HG03135 (cell line): ENCODE data around the gene GPATCH3.

ENCODE experiments used
- ATAC-seq: cut with Tn5 transposase; IDR thresholded peaks from one replicate; pipeline ENCODE4 v1.9.1; 2021; ENCODE audit warnings: mild to moderate bottlenecking, moderate library complexity; ENCODE audit not compliant: unreplicated experiment

The GPATCH3 gene

DNA sequence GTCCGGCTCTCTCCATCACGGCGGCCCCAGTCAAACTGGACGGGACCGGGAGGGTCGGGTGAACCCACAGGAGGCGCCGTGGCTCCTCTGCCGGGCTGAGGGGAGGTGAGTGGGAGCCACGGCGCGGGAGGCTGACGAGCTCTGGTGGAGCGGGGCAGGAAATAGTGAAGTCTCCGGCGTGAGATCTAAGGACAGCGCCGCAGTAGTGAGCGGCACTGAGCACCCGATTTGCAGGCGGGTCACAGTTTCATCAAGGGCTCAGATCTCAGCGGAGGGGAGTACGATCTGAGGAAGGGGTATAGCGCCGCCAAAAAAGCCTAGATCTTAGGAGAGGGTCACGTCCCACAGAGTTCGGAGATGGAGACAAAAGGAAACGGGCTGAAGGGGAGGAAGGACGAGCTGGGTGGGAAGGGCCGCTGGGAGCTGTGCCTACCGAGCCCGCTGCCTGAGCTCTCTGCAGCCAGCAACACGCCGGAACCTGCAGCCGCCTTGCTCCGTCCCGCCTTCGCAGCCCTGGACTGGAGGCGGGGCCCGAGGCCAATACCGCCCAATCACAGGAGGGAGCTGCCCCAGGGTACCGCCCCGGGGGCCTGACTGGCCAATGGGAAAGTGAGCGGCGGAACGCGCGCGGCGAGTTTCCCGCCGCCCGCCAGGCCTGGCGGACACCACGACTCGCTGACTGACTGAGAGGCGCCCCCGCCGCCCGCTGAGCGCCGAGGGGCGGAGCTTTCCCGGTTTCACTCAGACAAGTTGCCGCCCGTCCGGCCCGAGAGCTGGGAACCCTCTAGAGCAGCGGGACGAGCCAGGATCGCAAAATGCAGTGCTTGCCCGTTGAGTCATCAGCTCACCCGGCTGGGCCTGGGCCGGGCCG lies 35.4 kb downstream of the GPATCH3 start:
- ATAC-seq = peak; percentile 93

DNA sequence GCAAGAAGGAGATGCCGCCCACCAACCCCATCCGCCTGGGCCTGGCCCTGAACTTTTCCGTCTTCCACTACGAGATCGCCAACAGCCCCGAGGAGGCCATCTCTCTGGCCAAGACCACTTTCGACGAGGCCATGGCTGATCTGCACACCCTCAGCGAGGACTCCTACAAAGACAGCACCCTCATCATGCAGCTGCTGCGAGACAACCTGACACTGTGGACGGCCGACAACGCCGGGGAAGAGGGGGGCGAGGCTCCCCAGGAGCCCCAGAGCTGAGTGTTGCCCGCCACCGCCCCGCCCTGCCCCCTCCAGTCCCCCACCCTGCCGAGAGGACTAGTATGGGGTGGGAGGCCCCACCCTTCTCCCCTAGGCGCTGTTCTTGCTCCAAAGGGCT lies 36.6 kb downstream of the GPATCH3 start:
- ATAC-seq = no peak

DNA sequence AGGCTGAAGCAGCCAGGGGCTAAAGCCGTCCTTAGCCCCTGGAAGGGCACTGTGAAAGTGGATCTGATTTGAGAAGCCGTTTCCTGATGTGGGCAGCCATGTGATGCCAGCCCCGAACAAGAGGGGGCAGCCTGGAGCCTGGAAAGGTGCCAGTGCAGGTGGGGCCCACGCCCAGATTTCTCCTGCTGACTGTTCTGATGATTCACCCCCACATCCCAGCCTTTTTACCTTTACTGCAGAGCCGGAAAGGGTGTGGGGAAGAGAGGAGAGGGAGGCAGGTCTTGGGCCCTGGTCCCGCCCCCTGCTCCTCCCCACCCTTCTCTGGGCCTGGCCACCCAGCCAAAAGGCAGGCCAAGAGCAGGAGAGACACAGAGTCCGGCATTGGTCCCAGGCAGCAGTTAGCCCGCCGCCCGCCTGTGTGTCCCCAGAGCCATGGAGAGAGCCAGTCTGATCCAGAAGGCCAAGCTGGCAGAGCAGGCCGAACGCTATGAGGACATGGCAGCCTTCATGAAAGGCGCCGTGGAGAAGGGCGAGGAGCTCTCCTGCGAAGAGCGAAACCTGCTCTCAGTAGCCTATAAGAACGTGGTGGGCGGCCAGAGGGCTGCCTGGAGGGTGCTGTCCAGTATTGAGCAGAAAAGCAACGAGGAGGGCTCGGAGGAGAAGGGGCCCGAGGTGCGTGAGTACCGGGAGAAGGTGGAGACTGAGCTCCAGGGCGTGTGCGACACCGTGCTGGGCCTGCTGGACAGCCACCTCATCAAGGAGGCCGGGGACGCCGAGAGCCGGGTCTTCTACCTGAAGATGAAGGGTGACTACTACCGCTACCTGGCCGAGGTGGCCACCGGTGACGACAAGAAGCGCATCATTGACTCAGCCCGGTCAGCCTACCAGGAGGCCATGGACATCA lies 37.2 kb downstream of the GPATCH3 start, which contains the start of gene SFN:
TSS of gene SFN (plus strand) at position 369 of the 904 bp plus-strand sequence. CDS start at position 433, 64 bp downstream.
- no peak for ATAC-seq

DNA sequence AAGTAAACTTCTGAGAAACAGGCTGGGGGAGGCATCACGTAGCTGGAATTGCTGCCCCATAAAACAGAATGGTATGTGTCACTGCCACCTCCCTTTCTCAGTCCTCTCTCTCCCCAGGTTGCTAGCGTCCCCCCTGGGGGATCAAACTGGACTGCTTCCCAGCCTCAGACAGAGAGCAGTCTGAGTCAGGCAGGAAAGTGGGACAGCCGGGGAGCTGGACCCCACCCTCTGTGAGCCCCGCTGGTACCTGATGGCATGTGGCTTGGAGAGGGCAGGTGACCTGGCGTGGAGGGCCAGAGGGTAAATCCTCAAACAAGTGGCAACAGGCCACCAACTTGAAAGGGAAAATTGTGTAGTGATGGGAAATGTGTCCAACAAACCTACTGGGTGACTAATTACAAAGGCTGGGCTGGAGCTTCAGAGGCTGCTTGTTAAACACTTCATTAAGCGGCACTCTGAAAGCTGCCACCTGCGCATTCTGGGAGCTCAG lies 38.3 kb downstream of the GPATCH3 start:
- ATAC-seq = no peak

DNA sequence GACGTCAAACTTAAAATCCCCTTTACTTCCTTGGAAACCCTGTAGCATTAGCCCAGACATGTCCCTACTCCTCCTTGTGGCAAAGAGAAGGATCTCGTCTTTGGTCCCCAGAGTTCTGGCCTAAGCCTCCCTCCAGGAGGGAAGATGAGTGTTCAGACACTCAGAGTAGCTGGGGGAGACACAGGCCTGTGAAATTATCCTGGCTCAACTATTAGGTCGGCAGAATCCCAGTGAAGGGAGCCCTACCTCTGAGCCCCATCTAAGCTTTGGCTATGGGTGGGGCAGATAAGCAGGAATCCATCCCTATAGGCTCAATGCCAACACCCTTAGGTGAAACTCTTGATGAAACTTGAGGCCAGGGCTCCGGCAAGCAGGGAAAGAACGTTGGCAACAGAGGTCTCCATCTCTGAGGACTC lies 39.0 kb downstream of the GPATCH3 start:
- ATAC-seq = no peak

DNA sequence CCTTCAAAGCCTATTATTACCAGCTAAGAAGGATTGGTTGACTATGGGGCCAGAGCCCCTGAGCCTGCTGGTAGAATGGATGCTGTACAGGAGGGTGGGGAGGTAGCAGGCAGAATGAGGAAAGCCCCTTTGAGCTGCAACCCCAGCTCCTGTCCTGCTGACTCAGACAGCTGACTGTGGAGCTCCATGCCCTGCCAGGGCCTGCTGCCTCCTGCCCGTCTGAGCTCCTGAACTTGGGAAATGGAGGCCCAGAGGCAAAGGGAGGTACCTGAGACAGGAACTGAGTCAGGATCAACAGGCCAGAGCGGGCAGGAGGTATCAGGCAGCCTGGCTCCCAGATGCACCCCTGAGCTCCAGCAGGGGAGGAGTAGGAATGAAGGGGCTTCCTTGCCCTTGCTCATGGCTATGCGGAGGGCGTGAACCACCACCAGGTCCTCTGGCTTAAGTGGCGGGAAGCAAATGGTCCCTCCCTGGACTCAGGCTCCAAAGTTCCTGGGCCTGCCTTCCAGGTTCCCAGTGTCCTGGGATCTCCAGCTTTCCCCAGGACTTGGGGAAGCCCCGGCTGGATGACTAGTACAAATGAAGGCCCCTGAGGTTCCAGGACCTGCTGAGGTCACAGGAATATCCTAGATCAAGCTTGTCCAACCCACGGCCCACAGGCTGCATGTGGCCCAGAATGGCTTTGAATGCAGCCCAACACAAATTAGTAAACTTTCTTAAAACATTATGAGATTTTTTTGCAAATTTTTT lies 41.2 kb downstream of the GPATCH3 start:
- no peak for ATAC-seq

DNA sequence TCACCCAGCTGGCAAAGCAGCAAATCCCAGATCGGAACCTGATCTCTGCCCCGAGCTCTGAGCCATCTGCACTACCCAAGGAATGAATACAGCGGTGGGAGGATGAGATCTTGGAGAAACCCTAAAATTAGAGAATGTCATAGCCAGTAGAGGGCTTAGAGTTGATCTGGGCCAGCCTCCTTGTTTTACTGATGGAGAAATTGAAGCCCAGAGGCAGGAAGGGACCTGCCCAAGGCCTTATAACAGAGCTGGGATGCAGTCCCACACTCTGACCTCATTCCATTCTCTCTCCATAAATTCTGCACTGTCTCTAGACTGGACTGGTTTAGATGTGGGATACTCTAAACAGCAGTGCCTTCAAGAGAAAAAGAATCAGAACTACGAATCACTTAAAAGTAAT lies 42.1 kb downstream of the GPATCH3 start:
- no peak for ATAC-seq

DNA sequence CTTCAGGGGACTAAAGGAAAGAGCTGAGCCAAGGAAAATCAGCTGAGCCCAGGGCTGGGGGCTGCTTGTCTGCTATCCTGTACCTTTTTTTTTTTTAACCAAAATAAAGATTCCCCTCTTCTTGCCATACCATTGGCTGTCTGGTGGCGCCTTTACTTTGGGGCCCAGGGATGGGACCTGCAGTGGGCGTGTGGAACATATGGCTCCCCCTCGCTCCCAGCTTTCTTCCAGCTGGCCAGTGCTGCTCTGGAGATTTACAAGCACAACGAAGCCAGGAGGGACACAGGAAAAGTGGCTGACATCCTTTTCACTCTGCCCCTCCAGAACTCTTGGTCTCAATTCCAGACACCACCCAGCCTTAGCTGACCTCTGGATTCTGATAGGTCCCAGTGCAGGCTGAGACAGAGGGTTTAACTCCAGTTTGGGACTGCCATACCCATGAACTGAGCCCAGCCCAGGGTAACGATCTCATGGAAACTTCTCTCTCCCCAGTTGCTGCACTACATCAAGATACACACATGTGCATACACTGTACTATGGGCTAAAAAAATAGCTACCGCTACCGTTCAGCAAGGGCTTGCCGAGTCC lies 42.7 kb downstream of the GPATCH3 start:
- ATAC-seq = no peak

DNA sequence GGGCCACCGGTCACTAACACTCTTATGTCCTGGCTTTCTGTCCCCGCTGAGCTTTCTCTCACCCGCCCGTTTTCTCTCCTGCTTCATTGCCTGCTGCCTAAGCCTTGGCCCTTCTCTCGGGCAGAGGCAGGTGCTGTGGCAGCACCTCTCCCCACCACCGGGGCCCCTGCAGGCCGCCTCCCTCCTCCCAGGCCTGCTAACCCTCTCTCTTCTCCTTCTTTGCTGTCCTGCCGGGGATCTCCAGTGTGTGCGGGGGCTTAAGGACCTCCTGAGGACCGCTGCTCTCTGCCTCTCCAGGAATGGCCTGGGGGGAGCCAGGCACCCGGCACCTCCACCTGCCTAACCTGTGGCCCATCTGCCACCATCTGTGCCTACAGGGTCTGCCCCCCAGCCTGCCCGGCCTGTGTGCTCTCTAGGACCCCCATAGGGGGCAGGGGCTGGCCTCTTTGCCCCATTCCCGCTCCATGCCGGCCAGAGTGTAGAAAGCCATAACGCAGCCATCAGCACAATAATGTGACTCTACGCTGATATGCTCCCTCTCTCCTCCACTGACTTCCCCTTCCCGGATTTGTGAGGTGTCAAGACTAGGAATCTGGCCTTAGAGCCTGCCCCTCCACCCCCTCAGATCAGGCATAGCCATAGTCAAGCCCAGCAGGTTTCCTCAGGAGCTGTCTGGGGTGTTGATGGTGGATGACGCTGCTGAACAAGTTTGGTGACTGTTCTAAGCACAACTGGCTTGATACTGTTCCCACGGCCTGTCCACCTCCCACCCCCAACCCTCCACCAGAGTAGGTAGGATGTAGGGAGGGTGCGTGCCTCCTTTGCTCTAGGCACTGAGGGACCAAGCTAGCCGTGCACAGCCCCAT lies 43.4 kb downstream of the GPATCH3 start:
- ATAC-seq = no peak

DNA sequence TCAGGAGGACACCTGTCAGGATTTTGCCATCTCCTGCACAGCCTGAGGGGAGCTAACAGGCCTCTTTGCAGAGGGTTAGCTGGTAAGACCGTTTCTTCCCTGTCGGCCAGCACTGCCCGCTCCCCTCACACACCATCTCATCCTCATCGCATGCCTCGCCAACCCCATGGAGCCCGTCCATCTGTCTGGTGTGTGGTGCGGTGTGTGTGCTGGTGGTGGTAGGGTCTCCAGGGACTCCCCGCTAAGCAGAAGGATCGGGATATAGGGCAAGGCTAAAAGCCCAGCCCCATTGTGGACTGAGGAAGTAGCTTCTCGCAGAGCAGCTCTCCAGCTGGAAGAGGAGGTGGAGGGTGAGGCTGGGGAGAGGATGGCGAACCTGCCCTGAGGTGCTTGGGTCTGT lies 44.1 kb downstream of the GPATCH3 start:
- ATAC-seq = no peak

DNA sequence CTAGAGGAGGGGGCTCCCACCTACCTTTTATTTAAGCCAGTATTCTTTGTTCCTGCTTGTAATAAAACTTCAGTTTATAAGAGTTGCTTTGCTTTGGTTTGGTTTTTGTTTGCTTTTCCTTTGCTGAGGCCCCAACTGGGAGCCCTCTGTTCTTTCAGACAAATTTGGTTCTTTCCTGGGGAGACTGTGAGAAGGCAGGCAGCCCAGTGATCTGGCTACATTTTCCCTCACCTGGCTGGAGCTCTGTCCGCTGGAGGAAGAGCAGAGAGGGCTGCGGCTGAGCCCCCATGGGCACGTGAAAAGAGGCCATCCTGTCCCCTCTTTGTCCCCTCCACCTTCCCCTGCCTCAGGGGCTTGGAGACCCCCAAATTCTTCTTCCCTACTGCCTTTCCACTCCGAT lies 44.6 kb downstream of the GPATCH3 start:
- no peak for ATAC-seq

DNA sequence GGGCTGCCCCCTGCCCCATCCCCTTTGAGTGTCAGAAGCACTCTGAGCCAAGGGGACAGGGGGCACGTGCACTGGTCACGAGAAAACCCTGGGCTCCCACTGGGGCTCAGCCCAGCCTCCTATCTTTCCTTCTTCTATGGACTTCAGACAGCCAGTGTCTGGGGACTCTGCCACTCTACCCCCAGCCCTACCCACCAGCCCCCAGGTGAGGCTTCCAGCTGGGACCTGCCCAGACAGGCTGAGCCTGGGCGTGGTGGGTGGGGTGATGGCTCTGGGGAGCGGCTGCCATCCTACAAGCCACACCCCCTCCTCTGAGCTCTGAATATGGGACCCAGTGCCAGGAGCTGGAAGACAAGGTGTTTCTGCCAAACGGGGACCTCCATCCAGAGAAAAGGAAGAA lies 45.4 kb downstream of the GPATCH3 start:
- no peak for ATAC-seq

DNA sequence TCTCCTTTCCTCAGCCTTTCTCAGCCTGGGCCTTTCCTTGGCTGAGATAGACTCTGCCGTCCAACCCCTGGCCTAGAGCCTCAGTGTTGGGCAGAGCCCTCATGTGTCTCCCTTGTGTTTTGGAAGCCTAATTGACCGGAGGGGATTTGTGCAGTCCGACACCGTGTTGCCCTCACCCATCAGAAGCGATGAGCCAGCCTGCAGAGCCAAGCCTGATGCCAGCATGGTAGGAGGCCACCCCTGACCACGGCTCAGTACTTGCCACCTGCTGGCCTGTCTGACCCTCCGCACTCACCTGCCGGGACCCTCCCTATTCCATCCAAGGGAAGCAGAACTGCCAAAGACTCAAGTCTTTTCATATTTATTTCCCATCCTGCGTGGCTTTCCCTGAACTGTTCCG lies 46.7 kb downstream of the GPATCH3 start:
- no peak for ATAC-seq

DNA sequence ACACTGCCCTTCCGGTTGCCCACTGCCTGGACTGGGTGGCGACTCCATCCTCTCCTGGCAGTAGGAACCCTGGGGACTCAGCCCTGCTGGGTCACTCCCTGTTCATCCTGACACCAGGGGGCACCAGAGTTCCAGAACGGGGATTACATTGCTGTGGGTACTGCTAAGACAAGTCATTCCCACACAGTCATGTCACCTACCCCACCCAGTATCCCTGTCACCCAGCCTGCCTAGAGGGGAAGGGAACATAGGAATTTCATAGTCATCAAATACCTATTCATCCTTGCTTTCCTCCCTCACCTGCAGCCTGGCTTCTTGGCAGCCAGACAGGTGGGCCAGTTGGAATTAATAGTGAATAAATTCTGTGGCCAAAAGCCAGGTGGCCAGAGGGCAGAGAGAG lies 47.1 kb downstream of the GPATCH3 start:
- ATAC-seq = no peak

DNA sequence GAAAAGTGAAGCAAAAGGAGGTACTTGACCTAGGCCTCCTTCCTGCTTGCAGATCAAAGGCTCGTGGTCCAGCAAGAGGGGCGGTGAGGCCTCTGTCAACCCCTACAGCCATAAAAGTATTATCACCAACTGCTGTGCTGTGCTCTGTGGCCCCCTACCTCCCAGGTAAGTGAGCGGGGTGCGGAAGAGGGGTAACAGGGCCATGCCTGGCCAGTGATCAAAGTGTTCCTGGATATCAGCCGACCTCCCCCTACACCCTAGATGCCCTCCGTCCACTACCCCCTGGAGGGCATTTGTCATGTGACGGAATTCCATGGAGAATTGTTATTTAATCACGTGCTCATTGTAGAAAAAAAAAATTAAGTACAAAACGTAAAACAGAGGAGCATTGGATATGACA lies 47.6 kb downstream of the GPATCH3 start:
- ATAC-seq = no peak

DNA sequence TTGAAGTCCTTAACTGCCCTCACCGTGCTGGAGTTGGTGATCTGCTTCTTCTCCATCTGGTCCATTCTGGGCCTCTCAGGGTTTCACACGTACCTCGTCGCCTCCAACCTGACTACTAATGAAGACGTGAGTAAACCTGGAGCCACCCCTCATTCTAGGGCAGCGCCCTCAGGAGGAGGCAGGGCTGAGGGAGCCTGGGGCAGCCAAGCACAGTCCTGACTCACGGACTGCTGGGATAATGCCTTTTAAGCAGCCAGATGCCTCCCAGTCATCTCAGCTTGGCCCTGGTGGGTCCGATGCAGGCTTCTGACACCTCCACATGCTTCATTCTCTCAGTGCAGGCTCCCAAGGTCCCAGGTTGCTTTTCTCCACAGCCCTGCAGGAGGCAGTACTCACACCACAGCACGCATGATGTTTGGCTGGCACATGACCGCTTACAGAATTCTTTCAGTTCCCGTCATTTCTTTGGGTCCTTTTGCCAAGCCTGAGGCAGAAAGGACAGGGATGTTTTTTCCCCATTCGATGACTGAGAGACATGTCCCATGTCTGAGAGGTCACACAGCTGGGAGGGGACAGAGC lies 49.1 kb downstream of the GPATCH3 start:
- ATAC-seq = no peak

DNA sequence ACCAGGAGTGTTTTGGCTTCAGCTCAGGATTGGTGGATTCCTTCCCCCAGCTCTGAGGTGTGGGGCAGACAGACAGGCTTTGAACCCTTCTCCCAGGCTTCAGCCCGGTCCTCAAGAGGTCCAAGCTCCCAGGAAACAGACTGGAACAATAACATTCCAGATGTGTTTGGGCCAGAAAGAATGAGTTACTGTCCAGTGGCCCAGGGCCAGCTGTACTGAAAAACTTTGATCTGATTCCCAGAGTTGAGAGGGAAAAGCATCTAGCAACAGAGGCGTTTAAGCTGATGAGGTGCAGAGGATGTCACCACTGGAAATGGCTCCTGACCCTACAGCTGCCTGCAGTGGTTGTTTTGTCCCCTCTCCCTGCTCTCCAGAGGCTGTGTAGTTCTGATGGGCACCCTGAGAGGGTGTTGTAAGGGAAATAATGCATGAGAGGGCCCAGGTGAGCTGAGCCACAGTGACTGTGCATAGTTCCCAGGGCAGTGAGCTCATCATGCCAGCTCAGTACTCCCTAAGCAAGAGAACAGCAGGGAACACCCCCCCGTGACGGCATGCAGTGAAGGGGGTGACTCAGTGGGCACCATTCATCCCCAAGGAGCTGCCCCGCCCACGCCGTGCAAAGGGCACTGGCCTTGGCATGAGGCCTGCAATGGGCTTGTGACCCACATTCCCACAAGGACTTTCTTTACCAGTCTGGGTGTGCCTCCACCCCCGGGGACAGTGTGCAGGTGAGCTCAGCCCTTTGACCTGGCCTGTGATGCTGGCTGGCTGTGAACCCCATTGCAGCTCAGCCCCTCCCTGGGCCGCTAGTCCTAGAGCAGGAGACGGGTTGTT lies 51.1 kb downstream of the GPATCH3 start:
- ATAC-seq = no peak

DNA sequence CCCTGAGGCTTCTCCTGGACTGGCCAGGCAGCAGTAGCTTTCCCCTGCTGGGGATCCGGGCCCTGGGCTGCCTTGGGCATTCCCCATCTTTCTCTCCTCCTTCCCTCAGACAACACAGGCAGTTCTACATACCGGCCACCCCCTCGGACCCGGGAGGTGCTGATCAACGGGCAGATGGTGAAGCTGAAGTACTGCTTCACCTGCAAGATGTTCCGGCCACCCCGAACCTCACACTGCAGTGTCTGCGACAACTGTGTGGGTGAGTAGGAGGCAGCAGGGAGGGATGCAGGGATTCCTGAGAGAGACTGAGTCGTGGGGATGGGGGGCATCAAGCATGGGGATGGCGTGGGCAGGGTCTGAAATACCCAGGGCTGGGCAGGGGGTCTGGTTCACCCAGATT lies 51.8 kb downstream of the GPATCH3 start:
- ATAC-seq = no peak
